Stimulated activated CD8-positive, alpha-beta memory T cell treated with anti-CD3 and anti-CD28 coated beads, Interleukin-4, amount 100 ng/mL, for 4 hours (primary cell): Measurements from ENCODE around the gene AGPAT3.

ENCODE experiments used
- DNase-seq, 2 donors: peaks; one replicate each; pipeline ENCODE4 v3.0.0-alpha.2; 2020; ENCODE audit warnings: low read depth in 2 of 2, low spot score in 1 of 2

AGPAT3 gene

DNA sequence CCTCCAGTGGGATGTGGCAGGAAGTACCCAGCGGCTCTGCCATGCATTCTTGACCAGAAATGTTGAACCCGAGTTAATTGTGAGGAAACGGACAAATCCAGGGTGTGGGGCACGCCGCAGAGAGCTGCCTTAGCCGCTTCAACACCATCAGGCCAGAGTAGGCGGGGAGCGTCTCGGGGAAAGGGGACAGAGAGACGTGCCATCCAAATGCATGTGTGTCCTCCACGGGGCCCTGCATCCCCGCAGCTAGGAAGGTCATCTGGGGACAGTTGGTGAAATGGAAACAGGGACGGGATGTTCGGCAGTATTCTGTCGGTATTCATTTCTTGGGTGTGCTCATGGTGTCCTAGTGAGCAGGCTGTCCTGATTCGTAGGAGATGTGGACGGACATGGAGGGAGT, 88.0 kb downstream of the AGPAT3 start:
- no peak for DNase-seq

DNA sequence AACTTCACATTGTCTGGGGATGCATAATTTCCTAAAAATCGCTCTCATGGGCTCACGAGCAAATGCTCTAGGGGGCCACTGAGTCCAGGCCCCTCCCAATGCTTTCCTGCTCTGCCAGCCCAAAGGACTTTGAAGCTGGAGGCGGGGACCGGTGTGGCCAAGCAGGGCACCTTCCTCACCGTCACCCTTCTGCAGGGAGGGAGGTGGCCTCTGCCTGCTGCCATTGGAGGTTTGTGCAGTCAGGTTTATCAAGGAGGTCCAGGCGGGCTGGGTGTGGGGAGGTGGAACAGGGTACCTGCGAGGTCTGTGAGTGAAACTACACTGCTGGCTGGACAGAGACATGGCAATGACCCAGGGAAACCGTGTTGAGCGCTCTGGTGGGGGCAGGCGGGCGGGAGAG, 89.0 kb downstream of the AGPAT3 start:
- no peak for DNase-seq

DNA sequence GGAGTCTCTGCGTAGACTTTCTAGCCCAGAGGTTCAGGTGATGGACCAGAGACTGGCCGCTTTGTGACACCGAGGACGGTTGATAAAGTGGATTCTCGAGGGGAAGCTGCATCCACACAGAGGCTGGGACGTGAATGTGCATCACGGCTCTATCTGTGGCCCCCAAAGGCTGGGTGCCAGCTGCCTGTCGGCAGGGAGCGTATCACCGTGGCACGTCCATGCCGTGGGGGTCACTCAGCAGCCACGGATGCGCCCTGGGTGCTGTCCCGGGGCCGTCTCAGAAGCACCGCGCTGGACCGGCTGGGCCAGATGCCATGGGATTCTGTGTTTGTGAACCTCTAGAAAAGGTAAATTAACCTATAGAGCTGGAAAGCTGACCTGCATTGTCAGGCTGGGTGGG, 89.9 kb downstream of the AGPAT3 start:
- DNase-seq, result no peak

DNA sequence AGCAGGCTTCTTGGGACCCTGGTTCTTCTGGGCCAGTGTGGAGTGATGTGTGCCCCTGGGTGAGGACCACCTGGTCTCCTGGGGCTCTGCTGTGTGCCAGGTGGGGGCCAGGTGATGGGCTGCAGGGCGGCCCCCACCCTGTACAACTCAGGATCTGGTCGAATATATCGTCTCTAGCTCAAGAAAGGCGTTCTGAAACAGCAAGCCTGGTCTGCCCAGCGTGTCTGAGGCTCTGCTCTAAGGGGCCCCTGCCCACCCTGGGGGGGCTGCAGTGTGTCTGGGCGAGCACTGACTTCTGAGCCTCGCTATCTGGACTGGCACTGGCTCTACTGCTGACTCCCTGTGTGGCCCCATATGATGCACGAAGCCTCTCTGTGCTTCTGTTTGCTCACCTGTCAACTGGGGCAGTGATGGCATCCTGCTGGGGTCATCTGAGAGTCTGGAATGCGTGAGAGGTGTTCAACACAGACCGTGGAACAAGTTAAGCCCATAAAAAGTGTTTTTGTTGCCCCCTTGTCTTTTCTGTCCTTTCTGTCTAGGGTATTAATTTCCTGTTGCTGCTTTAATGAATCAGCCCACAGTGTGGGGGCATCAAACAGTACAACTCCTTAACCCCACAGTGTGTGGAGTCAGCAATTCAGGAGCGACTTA, 91.1 kb downstream of the AGPAT3 start:
- DNase-seq, result no peak

DNA sequence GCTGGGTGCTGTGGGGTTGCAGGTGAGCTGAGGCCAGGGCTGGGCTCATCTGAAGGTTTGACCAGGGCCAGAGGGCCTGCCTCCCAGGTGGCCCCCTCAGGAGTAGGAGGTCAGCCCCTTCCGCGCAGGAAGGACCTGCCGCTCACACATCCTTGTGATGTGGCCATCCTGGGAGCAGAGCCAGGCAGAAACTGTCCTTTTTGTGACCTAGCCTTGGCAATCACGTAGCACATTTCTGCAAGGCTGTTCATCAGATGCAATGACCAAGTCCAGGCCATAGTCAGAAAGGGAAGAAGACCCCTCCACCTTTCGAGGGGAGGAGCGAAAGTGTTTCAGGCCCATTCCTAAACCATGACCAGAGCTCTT, 91.6 kb downstream of the AGPAT3 start:
- no peak for DNase-seq

DNA sequence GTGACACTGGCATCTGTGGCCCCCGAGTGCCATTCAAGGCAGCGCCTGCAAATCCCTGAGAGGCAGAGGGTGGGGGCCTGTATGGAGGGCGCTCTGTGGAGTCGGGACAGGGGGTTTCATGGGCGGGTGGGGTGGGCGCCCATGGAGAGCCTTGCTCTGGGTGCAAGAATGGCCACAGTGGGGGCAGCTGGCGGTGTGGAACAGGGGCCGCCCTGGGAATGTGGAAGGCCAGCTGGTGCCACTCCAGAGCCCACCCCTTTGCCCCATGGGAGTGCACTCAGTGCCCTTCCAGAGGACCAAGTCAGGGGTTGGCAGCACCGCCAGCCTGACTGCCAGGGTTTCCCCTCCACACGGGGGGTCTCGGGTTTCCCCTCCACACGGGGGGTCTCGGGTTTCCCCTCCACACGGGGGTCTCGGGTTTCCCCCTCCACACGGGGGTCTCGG, 92.1 kb downstream of the AGPAT3 start:
- DNase-seq, result no peak

DNA sequence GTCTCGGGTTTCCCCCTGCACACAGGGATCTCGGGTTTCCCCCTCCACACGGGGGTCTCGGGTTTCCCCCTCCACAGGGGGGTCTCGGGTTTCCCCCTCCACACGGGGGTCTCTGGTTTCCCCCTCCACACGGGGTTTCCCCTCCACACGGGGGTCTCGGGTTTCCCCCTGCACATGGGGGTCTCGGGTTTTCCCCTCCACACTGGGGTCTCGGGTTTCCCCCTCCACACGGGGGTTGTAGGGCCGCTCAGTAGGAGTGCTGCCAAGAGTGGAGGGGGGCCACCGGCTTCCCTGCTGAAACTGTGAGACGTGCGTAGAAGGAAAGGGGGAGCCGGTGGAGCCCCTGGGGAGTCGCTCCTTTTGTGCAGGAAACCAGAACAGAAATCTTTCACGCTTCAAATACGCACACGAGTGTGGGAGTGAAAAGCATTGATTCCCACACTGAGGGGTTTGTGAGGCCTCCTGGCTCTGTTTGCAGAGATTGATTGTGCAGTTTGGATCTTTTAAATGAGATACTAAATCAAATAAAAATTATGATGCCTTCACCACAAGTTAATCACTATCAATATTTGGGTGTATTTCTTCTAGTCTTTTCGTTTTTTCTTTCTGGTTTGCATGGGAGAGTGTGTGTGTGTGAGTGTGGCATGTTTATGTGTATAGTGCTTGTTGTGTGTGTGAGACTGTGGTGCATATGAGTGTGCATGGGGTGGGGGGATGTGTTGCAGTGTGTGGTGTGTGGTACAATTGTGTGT, 92.8 kb downstream of the AGPAT3 start:
- no peak for DNase-seq

DNA sequence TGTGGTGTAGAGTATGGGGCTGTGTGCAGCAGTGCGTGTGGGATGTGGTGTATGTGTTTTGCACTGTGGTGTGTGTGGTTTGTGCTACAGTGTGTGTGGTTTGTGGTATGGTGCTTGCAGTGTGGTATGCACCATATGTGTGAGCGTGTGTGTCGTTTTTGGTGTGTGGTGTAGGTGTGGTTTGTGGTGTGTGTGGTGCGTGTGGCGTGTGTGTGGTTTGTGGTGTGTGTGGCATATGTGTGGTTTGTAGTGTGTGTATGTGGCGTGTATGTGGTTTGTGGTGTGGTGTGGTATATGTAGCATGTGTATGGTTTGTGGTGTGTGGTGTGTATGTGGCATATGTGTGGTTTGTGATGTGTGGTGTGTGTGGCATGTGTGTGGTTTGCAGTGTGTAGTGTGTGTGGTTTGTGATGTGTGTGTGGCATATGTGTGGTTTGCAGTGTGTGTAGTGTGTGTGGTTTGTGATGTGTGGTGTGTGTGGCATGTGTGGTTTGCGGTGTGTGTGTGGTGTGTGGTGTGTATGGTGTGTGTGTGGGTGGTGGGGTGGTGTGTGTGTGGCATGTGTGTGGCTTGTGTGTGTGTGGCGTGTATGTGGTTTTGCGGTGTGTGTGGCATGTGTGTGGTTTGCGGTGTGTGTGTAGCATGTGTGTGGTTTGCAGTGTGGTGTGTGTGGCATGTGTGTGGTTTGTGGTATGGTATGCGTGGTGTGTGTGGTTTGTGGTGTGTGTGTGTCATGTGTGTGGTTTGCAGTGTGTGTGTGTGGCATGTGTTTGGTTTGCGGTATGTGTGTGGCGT, 93.5 kb downstream of the AGPAT3 start:
- no peak for DNase-seq

DNA sequence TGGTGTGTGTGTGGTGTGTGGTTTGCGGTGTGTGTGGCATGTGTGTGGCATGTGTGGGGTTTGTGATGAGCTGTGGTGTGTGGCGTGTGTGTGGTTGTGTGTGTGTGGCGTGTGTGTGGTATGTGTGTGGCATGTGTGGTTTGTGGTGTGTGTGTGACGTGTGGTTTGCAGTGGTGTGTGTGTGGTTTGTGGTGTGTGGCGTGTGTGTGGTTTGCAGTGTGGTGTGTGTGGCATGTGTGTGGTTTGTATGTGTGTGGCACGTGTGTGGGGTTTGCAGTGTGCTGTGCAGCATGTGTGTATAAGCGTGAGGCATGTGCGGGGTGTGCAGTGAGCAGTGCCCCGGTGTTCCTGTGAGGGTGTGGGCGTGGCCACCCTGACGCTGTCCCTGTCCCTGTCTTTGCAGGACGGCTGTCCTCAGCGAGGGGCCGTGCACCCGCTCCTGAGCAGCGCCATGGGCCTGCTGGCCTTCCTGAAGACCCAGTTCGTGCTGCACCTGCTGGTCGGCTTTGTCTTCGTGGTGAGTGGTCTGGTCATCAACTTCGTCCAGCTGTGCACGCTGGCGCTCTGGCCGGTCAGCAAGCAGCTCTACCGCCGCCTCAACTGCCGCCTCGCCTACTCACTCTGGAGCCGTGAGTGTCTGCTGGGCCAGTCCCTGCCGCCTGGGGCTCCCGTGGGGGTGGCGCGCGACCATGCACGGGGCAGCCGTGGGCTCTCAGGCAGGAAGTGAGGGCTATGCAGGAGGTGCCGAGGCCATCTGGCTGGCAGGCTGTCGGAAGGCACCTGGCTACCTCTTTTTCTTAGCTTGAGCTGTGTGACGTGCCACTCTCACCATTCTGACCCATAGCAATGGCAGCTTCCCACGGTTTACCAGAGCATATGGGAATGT, 94.5 kb downstream of the AGPAT3 start:
- no peak for DNase-seq

DNA sequence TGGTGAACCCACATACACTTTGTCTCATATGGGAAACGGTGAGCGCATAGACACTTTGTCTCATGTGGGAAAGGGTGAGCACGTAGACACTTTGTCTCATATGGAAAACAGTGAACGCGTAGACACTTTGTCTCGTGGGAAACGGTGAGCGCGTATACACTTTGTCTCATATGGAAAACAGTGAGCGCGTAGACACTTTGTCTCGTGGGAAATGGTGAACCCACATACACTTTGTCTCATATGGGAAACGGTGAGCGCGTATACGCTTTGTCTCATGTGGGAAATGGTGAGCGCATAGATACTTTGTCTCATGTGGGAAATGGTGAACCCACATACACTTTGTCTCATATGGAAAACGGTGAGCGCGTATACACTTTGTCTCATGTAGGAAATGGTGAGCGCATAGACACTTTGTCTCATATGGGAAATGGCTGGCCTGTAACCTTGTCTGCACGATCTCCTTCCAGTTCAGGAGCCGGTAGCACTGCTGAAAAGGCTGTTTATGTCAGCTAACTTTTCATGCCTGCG, 96.4 kb downstream of the AGPAT3 start:
- no peak for DNase-seq

DNA sequence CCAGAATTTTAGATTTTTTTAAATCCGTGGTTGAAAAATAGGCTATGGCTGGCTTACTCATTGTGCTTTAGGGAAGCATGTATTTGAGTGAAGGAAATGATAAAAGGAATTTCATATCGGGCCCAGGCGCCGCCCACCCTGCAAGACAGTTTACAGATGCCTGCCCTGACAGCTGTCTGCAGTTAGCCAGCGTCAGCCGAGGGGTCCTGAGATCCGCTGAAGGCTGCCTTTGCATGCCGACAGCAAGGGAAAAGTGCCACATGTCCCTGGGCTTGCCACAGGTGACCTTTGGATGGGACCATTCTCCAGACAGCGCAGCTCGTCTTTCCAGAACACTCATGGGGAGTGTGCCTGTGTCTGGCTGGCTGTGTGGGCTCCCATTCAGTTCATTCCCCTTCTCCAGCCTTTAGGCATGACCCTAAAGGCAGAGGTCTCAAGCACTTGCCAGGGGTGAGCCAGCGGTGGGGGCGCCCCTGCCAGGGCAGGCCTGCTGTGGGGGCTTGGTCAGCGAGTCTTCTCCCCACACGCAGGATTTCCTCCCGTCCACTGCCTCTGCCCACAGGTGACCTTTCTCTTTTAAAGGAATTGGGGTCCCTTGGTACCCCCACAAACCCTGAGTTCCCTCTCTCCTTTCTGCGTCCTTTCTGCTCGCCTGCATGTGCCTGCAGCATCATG, 101.0 kb downstream of the AGPAT3 start:
- DNase-seq, result no peak

DNA sequence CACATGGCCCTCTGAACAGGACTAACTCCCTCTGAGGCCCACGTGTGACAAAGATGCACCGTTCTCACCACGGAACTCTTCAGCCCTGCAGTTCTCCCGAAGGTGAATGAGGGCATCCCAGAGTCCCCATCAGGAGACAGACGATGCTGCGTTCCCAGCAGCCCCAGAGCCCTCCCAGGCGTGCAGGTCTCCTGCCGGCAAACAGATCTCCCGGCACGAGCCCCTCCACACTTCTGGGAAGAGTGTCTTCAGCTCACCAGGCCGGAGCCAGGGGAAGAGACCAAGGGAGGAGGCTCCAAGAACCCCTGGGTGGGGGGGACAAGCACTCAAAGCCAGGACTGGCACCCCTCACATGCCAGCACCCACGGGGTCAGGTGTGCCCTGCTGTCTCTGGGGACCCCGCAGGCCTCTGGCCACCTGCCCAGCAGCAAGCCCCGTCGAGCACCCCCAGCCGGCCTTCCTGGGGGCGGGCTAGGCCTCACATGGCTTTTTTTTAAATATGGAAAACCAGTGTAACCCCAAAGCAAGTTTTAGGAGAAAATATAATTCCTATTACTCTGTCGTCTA, 102.0 kb downstream of the AGPAT3 start:
- no peak for DNase-seq

DNA sequence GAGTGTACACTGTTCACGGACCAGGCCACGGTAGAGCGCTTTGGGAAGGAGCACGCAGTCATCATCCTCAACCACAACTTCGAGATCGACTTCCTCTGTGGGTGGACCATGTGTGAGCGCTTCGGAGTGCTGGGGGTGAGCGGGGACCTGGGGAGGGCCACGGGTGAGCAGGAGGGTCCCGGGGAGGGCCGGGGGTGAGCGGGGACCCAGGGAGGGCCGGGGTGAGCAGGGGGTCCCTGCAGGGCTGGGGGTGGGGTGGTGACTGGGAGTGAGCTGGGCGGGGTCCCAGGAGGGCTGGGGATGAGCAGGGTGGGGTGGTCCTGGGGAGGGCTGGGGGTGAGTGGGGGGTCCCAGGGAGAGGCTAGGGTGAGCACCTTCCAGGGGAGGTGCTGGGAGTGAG, 103.0 kb downstream of the AGPAT3 start:
- no peak for DNase-seq

DNA sequence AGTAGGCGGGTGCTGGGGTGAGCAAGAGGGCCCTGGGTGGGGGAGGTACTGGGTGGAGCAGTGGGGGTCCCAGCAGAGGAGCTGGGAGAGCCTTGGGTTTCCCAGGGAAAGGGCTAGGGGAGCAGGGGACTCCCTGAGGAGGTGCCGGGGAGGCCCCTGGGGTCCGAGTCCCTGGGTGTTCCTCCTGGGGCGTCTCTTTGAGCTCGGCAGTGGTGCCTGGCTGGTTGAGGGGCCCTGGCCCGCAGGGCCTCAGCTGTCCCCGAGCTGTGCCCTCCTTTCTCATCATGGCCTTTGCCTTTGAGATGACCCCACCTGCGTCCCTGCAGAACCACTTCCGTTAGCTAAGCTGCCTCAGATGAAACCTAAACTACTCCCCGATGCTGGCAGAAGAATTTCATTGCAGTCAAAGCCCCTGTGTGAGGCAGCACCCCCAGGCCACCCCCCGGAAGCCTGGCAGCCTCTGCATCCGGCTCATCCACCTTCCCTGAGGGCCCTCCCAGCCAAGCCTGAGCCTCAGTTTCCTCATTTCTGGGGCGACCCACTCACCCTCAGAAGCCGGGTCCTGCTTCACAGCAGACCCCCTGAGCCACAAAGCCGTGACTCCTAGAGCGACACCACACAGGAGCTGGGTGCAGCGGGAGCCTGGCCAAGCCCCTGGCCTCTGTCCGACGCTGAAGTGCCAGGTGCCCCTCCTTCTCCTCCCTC, 103.5 kb downstream of the AGPAT3 start:
- no peak for DNase-seq

DNA sequence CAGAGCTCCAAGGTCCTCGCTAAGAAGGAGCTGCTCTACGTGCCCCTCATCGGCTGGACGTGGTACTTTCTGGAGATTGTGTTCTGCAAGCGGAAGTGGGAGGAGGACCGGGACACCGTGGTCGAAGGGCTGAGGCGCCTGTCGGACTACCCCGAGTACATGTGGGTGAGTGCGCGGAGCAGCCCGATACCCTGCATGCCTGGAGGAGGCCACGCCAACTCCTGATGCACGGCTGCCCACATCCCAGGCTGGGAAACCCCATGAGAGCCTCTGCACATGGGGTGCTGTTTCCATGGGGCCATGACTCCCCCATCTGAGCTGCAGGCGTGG, 104.1 kb downstream of the AGPAT3 start:
- DNase-seq, result no peak

DNA sequence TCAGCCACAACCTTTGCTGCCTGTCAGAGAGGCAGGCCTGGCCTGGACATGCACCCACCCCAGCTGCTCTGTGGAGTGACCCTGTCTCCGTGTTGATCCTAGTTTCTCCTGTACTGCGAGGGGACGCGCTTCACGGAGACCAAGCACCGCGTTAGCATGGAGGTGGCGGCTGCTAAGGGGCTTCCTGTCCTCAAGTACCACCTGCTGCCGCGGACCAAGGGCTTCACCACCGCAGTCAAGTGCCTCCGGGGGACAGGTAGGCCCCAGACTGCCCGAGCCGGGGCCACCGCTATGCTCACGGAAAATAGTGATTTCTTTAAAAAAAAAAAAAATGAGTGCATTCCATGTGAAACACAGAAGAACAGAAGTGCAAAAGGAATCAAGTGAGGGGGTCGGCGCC, 105.5 kb downstream of the AGPAT3 start:
- no peak for DNase-seq

DNA sequence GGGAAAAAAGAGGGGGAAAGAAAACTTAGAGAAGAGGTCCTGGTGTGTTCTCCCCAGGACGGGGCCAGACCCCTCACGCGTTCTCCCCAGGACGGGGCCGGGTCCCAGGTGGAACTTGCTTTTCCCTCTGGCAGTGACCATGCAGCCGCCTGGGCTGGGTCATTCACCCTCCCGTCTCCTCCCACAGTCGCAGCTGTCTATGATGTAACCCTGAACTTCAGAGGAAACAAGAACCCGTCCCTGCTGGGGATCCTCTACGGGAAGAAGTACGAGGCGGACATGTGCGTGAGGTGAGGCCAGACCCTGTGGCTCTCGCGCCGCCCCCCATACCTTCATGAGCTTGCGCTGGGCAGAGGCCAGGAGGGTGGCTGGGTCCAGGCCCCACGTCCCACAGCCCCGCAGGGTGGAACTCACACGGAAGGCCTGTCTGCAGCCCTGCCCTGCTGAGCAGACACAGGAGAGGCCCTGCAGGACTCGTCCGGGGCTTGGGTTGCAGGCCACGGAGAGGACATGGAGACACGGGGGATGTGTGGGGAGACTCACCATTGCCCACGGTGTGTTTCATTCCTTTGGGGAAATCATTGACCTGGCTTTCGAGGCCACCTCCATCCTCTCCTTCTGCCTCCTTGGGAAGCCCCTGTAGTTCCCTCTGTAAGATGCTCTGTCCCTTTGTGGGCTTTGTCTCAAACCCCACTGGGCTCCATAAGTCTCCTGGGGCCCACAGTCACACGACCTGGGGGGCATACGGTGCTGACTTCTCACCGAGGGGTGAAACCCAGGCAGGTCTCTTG, 106.4 kb downstream of the AGPAT3 start:
- DNase-seq, result no peak

DNA sequence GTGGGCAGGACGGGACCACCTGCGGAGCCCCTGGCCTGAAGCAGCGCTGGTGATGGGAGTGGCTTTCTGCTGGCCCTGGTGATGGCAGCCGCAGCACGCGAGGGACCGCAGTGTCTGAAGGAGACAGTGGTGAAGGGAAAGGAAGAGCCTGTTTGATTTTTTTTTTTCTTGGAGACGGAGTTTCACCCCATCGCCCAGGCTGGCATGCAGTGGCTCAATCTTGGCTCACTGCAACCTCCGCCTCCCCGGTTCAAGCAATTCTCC, 106.9 kb downstream of the AGPAT3 start:
- DNase-seq, result no peak
